Frontal cortex (tissue), 4 donors: ENCODE data around the gene DPP8. TPM values are rescaled to one million over a fixed set of nuclear protein-coding genes. Genes with fewer than 3 reads are reported as not detected.

Experiments
- DNase-seq, 2 donors: peaks; one replicate each; pipeline ENCODE4 v3.0.0; 2012; ENCODE audit warnings: low spot score in 2 of 2
- FAIRE-seq: peaks from 2 replicates; lab custom pipeline; 2012; peaks lifted over from hg19 to GRCh38; lab: Jason Lieb, UNC
- total RNA-seq: library from RNA; depleted of rRNA; stranded (reverse); fragments of >200 nt; gene quantifications from one replicate; pipeline ENCODE4 v1.2.3, GENCODE V29; 2014
- donor health status: control.
- donor health status: control.
- donor health status: control.

Gene DPP8
- total RNA-seq, 1 donor from 2014 or later = 87.2 TPM

GRCh38 chr15:65447145-65447544 is 70.3 kb downstream of the DPP8 start:
- no peak for FAIRE-seq
- DNase-seq = no peak

- DNase-seq (no peak), FAIRE-seq (no peak)
Measured at GRCh38 chr15:65434201-65434600, 83.3 kb downstream of the DPP8 start.

- FAIRE-seq (no peak), DNase-seq (no peak)
Measured at GRCh38 chr15:65431731-65432130, 85.8 kb downstream of the DPP8 start.

GRCh38 chr15:65426216-65426853 is 91.2 kb downstream of the DPP8 start:
- FAIRE-seq (no peak), DNase-seq (no peak)

- FAIRE-seq (no peak), DNase-seq (no peak)
Measured at GRCh38 chr15:65424683-65425082, 92.8 kb downstream of the DPP8 start.

- FAIRE-seq (no peak), DNase-seq (no peak)
Measured at GRCh38 chr15:65423976-65424679, 93.4 kb downstream of the DPP8 start.

- DNase-seq (no peak), FAIRE-seq (no peak)
Measured at GRCh38 chr15:65423150-65423975, 94.1 kb downstream of the DPP8 start.

GRCh38 chr15:65421360-65422215 is 95.9 kb downstream of the DPP8 start:
- no peak for FAIRE-seq
- peak; percentile 50 to 59 for DNase-seq

GRCh38 chr15:65420975-65421359 is 96.5 kb downstream of the DPP8 start:
- DNase-seq (no peak), FAIRE-seq (no peak)

GRCh38 chr15:65418596-65418995 is 98.9 kb downstream of the DPP8 start:
- DNase-seq (no peak), FAIRE-seq (no peak)

- FAIRE-seq = no peak
Measured at GRCh38 chr15:65416845-65417416, 100.6 kb downstream of the DPP8 start.

GRCh38 chr15:65414841-65415621 is 102.5 kb downstream of the DPP8 start:
- DNase-seq (no peak), FAIRE-seq (no peak)

More at GRCh38 chr15:65416845-65417416, 100.6 kb downstream of the DPP8 start:
- no peak for DNase-seq

- no peak for FAIRE-seq
- DNase-seq = no peak
Measured at GRCh38 chr15:65413760-65414144, 103.7 kb downstream of the DPP8 start.

GRCh38 chr15:65413051-65413759 is 104.3 kb downstream of the DPP8 start:
- DNase-seq (no peak), FAIRE-seq (no peak)

GRCh38 chr15:65412556-65412955 is 104.9 kb downstream of the DPP8 start:
- FAIRE-seq (no peak), DNase-seq (no peak)

GRCh38 chr15:65411465-65412071 is 105.9 kb downstream of the DPP8 start:
- DNase-seq (no peak), FAIRE-seq (no peak)

GRCh38 chr15:65410972-65411371 is 106.5 kb downstream of the DPP8 start:
- FAIRE-seq = no peak
- no peak for DNase-seq

- no peak for FAIRE-seq
- DNase-seq = no peak
Measured at GRCh38 chr15:65410036-65410435, 107.5 kb downstream of the DPP8 start.
